Endothelial cell (in vitro differentiated cells): ENCODE data around the gene NBEA. TPM values are rescaled to one million over a fixed set of nuclear protein-coding genes. Genes with fewer than 3 reads are reported as not detected.

Experiments used
- DNase-seq: peaks from one replicate; pipeline ENCODE4 v3.0.0; 2021; ENCODE audit warnings: low spot score
- H3K27ac Mint-ChIP-seq: one replicate; pipeline ENCODE4 v1.8.0; 2021; ENCODE audit warnings: mixed read lengths, inconsistent platforms; ENCODE audit not compliant: unreplicated experiment
- H3K27me3 Mint-ChIP-seq: one replicate; pipeline ENCODE4 v1.8.0; 2021; ENCODE audit warnings: mild to moderate bottlenecking, moderate library complexity, mixed read lengths, inconsistent platforms; ENCODE audit not compliant: unreplicated experiment
- H3K36me3 Mint-ChIP-seq: one replicate; pipeline ENCODE4 v1.8.0; 2021; ENCODE audit warnings: mild to moderate bottlenecking, low read depth, mixed read lengths, inconsistent platforms; ENCODE audit not compliant: unreplicated experiment
- H3K4me1 Mint-ChIP-seq: one replicate; pipeline ENCODE4 v1.8.0; 2021; ENCODE audit warnings: mild to moderate bottlenecking, mixed read lengths, inconsistent platforms; ENCODE audit not compliant: unreplicated experiment
- H3K4me3 Mint-ChIP-seq: one replicate; pipeline ENCODE4 v1.8.0; 2021; ENCODE audit warnings: mild to moderate bottlenecking, mixed read lengths, inconsistent platforms; ENCODE audit not compliant: unreplicated experiment
- H3K9me3 Mint-ChIP-seq: one replicate; pipeline ENCODE4 v1.8.0; 2021; ENCODE audit warnings: mixed read lengths, inconsistent platforms; ENCODE audit not compliant: unreplicated experiment
- CTCF ChIP-seq: fragments of 200-600 bp; sonication (generic); IDR thresholded peaks from one replicate; pipeline ENCODE4 v1.5.0; 2021; ENCODE audit warnings: antibody characterized with exemption; ENCODE audit not compliant: unreplicated experiment
- total RNA-seq: library from RNA; stranded (reverse); fragmentation: NEBNext Ultra II Directional; extraction: Animal tissue kit (Norgen Biotek cat#: 25700); gene quantifications from one replicate; pipeline ENCODE4 v1.2.1, GENCODE V29; 2021; ENCODE audit not compliant: unreplicated experiment

The NBEA gene
- total RNA-seq, 1 donor from 2014 or later: 11.7 TPM

- H3K4me1 Mint-ChIP-seq: no peaks in the 10 kb centered on the region
- no peaks in the 10 kb centered on the region for H3K9me3 Mint-ChIP-seq
- DNase-seq: no peak
- H3K27ac Mint-ChIP-seq: no peak overlapping the region
- H3K36me3 Mint-ChIP-seq: no peaks in the 10 kb centered on the region
- no peak overlapping the region for H3K4me3 Mint-ChIP-seq
- H3K27me3 Mint-ChIP-seq: no peaks in the 10 kb centered on the region
- no peak for TF ChIP-seq CTCF
These were observed 650.4 kb downstream of the NBEA start for GRCh38 chr13:35592457-35592856.

- no peak for TF ChIP-seq CTCF
- Mint-ChIP-seq H3K36me3 (no peaks in the 10 kb centered on the region), H3K4me3 (no peak overlapping the region), H3K9me3 (no peaks in the 10 kb centered on the region), H3K27me3 (no peaks in the 10 kb centered on the region), H3K27ac (no peak overlapping the region), H3K4me1 (peaks cover under 1% of the 10 kb centered on the region)
- no peak for DNase-seq
These were observed 651.6 kb downstream of the NBEA start for GRCh38 chr13:35593651-35594050.

GRCh38 chr13:35594096-35594495 lies 652.0 kb downstream of the NBEA start:
- Mint-ChIP-seq H3K27me3 (no peaks in the 10 kb centered on the region), H3K9me3 (no peaks in the 10 kb centered on the region), H3K4me3 (no peak overlapping the region), H3K4me1 (peaks cover 5% of the 10 kb centered on the region), H3K27ac (no peak overlapping the region), H3K36me3 (no peaks in the 10 kb centered on the region)
- no peak for DNase-seq
- TF ChIP-seq CTCF: no peak

- no peak overlapping the region for H3K27ac Mint-ChIP-seq
- DNase-seq: no peak
- peaks cover 5% of the 10 kb centered on the region for H3K4me1 Mint-ChIP-seq
- TF ChIP-seq CTCF: no peak
- no peaks in the 10 kb centered on the region for H3K36me3 Mint-ChIP-seq
- H3K4me3 Mint-ChIP-seq: no peak overlapping the region
- H3K27me3 Mint-ChIP-seq: no peaks in the 10 kb centered on the region
- H3K9me3 Mint-ChIP-seq: no peaks in the 10 kb centered on the region
These were observed 653.1 kb downstream of the NBEA start for GRCh38 chr13:35595181-35595580.

GRCh38 chr13:35596321-35597030 lies 654.4 kb downstream of the NBEA start:
- H3K9me3 Mint-ChIP-seq: no peaks in the 10 kb centered on the region
- H3K4me1 Mint-ChIP-seq: peaks cover 5% of the 10 kb centered on the region
- H3K27ac Mint-ChIP-seq: no peak overlapping the region
- no peak for DNase-seq
- H3K36me3 Mint-ChIP-seq: no peaks in the 10 kb centered on the region
- no peaks in the 10 kb centered on the region for H3K27me3 Mint-ChIP-seq
- TF ChIP-seq CTCF: no peak
- no peak overlapping the region for H3K4me3 Mint-ChIP-seq
